SU-DHL-6 (cell line): Measurements from ENCODE around the gene CTBP1.
A peak's percentile ranks its signal among the peaks of the same experiment; 100 is the strongest.

Experiments used
- H2AFZ ChIP-seq: fragments of 200-600 bp; sonication (generic); 2 replicates; pipeline ENCODE4 v1.6.1; 2014; ENCODE audit warnings: low read depth, mild to moderate bottlenecking, moderate library complexity, mixed read lengths, antibody characterized with exemption, low read length; ENCODE audit not compliant: severe bottlenecking
- H3F3A ChIP-seq: fragments of 200-600 bp; shearing (Covaris generic); 2 replicates; pipeline ENCODE4 v1.6.0; 2016; ENCODE audit warnings: antibody characterized with exemption, mild to moderate bottlenecking; ENCODE audit not compliant: insufficient read depth
- H3K27ac ChIP-seq: fragments of 200-600 bp; sonication (generic); 2 replicates; pipeline ENCODE4 v1.5.1; 2016; ENCODE audit warnings: low read depth, mild to moderate bottlenecking, low read length, moderate library complexity, mixed read lengths
- H3K27me3 ChIP-seq: fragments of 200-600 bp; sonication (generic), shearing (Covaris generic); 2 replicates; pipeline ENCODE4 v1.6.0; 2014; ENCODE audit warnings: mild to moderate bottlenecking, low read length
- H3K36me3 ChIP-seq: fragments of 200-600 bp; sonication (generic); 2 replicates; pipeline ENCODE4 v1.6.1; 2014; ENCODE audit warnings: mild to moderate bottlenecking, low read length, mixed read lengths
- H3K4me2 ChIP-seq: fragments of 300-600, 200-600 bp; shearing (Covaris generic), sonication (generic); 2 replicates; pipeline ENCODE4 v1.6.0; 2014; ENCODE audit warnings: low read length, low read depth, mild to moderate bottlenecking; ENCODE audit not compliant: poor library complexity, severe bottlenecking
- H3K4me3 ChIP-seq: fragments of 200-600 bp; sonication (generic); 2 replicates; pipeline ENCODE4 v1.5.1; 2014; ENCODE audit warnings: antibody characterized with exemption, low read length, mild to moderate bottlenecking, mixed read lengths; ENCODE audit not compliant: insufficient read depth, poor library complexity, severe bottlenecking
- H3K79me2 ChIP-seq: fragments of 200-600 bp; sonication (generic); 2 replicates; pipeline ENCODE4 v1.6.1; 2014; ENCODE audit warnings: mild to moderate bottlenecking, low read length, moderate library complexity; ENCODE audit not compliant: insufficient read depth
- H3K9ac ChIP-seq: fragments of 200-600 bp; sonication (generic); 2 replicates; pipeline ENCODE4 v1.7.0; 2014; ENCODE audit warnings: mild to moderate bottlenecking, low read length
- H3K9me2 ChIP-seq: fragments of 200-600 bp; sonication (generic); replicated peaks from 2 replicates; pipeline ENCODE4 v1.6.1; 2014; ENCODE audit warnings: low read length; ENCODE audit not compliant: insufficient read depth
- H3K9me3 ChIP-seq: fragments of 200-600 bp; sonication (generic); 2 replicates; pipeline ENCODE4 v1.6.1; 2014; ENCODE audit warnings: low read length, mixed read lengths; ENCODE audit not compliant: insufficient read depth
- H4K20me1 ChIP-seq: fragments of 200-600 bp; sonication (generic); 2 replicates; pipeline ENCODE4 v1.6.1; 2014; ENCODE audit warnings: low read depth, mild to moderate bottlenecking, antibody characterized with exemption, low read length, moderate library complexity, mixed read lengths
- CTCF ChIP-seq: fragments of 200-600 bp; sonication (generic); IDR thresholded peaks from one replicate; pipeline ENCODE4 v1.5.1; 2017; ENCODE audit warnings: antibody characterized with exemption, mild to moderate bottlenecking, low read length, moderate library complexity; ENCODE audit not compliant: insufficient read depth, poor library complexity, severe bottlenecking
- EZH2phosphoT487 ChIP-seq: fragments of 200-600 bp; sonication (generic), shearing (Covaris generic); conservative IDR thresholded peaks from 2 replicates; pipeline ENCODE4 v1.6.1; 2018; ENCODE audit warnings: mild to moderate bottlenecking, antibody characterized with exemption, low read length, moderate library complexity, mixed read lengths

Gene CTBP1

GRCh38 chr4:1199556-1200331, 49.2 kb downstream of the CTBP1 start:
- no peak overlapping the region for H2AFZ ChIP-seq

GRCh38 chr4:1198098-1198844, 50.7 kb downstream of the CTBP1 start:
- H3K9me3 ChIP-seq, result no peaks in the 10 kb centered on the region
- no peak overlapping the region for H3K27ac ChIP-seq
- no peaks in the 10 kb centered on the region for H3K27me3 ChIP-seq
- H3K36me3 ChIP-seq, result no peaks in the 10 kb centered on the region
- H3K4me2 ChIP-seq, result no peak overlapping the region
- H3K9me2 ChIP-seq, result no peaks in the 10 kb centered on the region
- 0 out of 2 replicates have a peak, but pooled peaks cover 6% of the 10 kb centered on the region for H3K79me2 ChIP-seq
- no peak overlapping the region for H2AFZ ChIP-seq
- no peak for TF ChIP-seq CTCF
- no peak for TF ChIP-seq EZH2phosphoT487
- H4K20me1 ChIP-seq, result no peaks in the 10 kb centered on the region
- H3F3A ChIP-seq, result peaks cover 20% of the 10 kb centered on the region
- no peak overlapping the region for H3K9ac ChIP-seq
- H3K4me3 ChIP-seq, result no peak overlapping the region

More at GRCh38 chr4:1199556-1200331, 49.2 kb downstream of the CTBP1 start:
- H3K9me3 ChIP-seq, result no peaks in the 10 kb centered on the region
- H3K4me2 ChIP-seq, result peak overlapping the region; percentile 61
- H3K27ac ChIP-seq, result peak overlapping the region; percentile 92
- H3K79me2 ChIP-seq, result 0 out of 2 replicates have a peak, but pooled peaks cover 6% of the 10 kb centered on the region
- no peak for TF ChIP-seq EZH2phosphoT487
- no peak for TF ChIP-seq CTCF
- H3K36me3 ChIP-seq, result no peaks in the 10 kb centered on the region
- no peak overlapping the region for H3K4me3 ChIP-seq
- no peaks in the 10 kb centered on the region for H3K27me3 ChIP-seq
- peaks cover 20% of the 10 kb centered on the region for H3F3A ChIP-seq
- no peaks in the 10 kb centered on the region for H4K20me1 ChIP-seq
- no peaks in the 10 kb centered on the region for H3K9me2 ChIP-seq
- H3K9ac ChIP-seq, result peak overlapping the region; percentile 61

DNA sequence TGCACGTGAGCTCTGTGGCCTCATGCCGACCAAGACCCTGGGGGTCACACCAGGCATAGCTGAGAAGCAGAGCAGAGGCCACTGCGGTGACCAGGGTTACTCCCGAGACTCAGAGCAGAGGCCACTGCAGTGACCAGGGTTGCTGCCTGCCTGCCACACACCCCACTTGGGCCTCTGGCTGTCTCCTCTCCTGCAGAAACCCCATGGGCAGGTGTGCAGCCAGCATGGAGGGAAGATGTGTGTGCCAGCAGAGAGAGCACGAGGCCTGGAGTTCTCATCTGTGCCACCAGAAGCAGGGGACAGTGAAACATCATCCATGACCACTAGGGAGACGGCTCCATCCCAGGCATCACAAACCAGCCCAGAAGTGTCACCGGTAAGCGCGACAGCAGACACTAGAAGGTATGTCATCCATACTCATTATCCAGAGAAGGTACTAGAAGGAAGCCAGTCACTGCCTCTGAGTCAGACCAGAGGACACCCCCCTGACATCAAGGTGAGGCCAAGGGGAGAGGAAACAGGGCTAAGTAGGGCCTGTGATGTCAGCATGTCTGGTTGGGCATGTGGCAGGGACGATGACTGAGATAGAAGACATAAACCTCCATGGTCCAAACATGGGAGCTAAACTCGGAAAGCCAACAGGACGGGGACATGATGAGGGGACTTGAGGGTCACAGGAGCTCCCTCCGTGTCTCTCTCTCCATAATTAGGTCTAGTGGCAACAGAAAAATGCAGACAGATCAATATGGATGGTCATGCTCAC, 52.3 kb downstream of the CTBP1 start:
- TF ChIP-seq EZH2phosphoT487, result no peak
- no peak for TF ChIP-seq CTCF
- Histone ChIP-seq H2AFZ (no peak overlapping the region), H3K4me2 (no peak overlapping the region), H3K9me3 (no peaks in the 10 kb centered on the region), H3K9ac (no peak overlapping the region), H3K79me2 (0 out of 2 replicates have a peak, but pooled peaks cover 6% of the 10 kb centered on the region), H3K36me3 (no peaks in the 10 kb centered on the region), H3K4me3 (no peak overlapping the region), H4K20me1 (no peaks in the 10 kb centered on the region), H3K27ac (no peak overlapping the region), H3K27me3 (no peaks in the 10 kb centered on the region), H3F3A (peaks cover 17% of the 10 kb centered on the region), H3K9me2 (no peaks in the 10 kb centered on the region)
